ENCODE measurements around the gene RPL39L. TPM values are rescaled to one million over a fixed set of nuclear protein-coding genes. Genes with fewer than 3 reads are reported as not detected.

Gene RPL39L
- total and polyA plus RNA-seq, 3 donors from 2014 or later: 93.0 to 421 (median 101) TPM

GRCh38 chr3:187102073-187102634, 37.1 kb downstream of the RPL39L start:
- Histone ChIP-seq H3K27me3 (no peaks in the 10 kb centered on the region), H3K27ac (no peak overlapping the region), H3K4me1 (no peaks in the 10 kb centered on the region), H3K4me3 (no peak overlapping the region), H3K9me3 (no peaks in the 10 kb centered on the region), H3K36me3 (ENCODE audit: low read depth, missing control alignments) (no peaks in the 10 kb centered on the region)
- no peak for DNase-seq
- no peak for TF ChIP-seq POLR2A (IDR thresholded peaks at IDR 0.05)
- TF ChIP-seq, protein P1, sequence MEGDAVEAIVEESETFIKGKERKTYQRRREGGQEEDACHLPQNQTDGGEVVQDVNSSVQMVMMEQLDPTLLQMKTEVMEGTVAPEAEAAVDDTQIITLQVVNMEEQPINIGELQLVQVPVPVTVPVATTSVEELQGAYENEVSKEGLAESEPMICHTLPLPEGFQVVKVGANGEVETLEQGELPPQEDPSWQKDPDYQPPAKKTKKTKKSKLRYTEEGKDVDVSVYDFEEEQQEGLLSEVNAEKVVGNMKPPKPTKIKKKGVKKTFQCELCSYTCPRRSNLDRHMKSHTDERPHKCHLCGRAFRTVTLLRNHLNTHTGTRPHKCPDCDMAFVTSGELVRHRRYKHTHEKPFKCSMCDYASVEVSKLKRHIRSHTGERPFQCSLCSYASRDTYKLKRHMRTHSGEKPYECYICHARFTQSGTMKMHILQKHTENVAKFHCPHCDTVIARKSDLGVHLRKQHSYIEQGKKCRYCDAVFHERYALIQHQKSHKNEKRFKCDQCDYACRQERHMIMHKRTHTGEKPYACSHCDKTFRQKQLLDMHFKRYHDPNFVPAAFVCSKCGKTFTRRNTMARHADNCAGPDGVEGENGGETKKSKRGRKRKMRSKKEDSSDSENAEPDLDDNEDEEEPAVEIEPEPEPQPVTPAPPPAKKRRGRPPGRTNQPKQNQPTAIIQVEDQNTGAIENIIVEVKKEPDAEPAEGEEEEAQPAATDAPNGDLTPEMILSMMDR (IDR thresholded peaks at IDR 0.05): no peak
- intact Hi-C loops (cut with DNase I; ENCODE audit: low total_unique reads): no loop called here
- WGBS, 2 donors: 90 to 93% methylated on average over 1 of the region's 1 CpG

DNA sequence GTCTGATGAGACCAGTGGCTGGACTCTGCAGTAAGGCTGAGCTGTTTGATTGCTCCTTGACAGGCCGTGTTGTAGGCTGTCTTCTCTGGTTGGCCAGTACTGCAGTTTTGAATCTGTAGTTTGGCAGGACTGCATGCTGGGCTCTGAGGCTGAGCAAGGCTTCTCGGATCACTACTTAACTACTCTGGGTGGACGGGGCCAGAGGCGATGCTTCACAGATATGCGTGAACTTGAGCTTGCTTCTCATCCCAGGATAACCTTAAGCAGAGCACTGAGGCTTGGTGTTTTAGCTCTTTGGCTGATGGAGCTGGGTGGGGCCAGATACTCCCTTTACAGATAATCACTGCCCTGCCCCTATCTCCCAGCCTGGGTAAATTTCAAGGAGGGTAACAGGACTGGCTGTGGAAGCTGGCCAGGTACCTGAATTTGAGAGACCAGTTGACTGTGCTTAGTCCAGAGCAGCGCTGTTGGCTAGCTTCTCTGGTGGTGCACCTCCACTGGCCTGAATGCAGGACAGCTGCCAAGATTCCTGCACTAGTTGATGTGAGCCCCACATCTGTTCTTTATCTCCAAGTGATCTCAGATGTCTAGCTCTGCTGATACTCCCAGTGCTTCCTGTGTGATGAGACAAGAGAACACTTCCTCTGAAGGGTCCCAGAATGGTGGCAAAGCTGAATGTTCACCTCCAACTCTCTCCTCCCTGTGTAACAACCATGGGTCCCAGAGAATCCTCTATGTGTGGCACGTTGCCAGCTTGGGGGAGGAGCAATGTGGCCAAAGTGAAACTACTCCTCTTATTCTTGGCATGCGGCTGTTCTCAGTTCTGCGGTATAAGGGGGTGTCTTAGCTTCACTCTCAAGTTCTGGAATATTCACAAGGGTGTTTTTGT, 37.9 kb downstream of the RPL39L start:
- TF ChIP-seq, protein P1 (IDR thresholded peaks at IDR 0.05): no peak
- TF ChIP-seq POLR2A (IDR thresholded peaks at IDR 0.05): no peak
- Histone ChIP-seq H3K4me3 (no peak overlapping the region), H3K9me3 (no peaks in the 10 kb centered on the region), H3K4me1 (no peaks in the 10 kb centered on the region), H3K36me3 (ENCODE audit: low read depth, missing control alignments) (no peaks in the 10 kb centered on the region), H3K27ac (no peak overlapping the region), H3K27me3 (no peaks in the 10 kb centered on the region)
- intact Hi-C loops (cut with DNase I; ENCODE audit: low total_unique reads): no loop called here
- WGBS, 2 donors: 50% methylated on average over 7 to 9 of the region's 9 CpGs
- DNase-seq: peak; percentile 45

- Histone ChIP-seq H3K27me3 (no peaks in the 10 kb centered on the region), H3K4me1 (no peaks in the 10 kb centered on the region), H3K9me3 (no peaks in the 10 kb centered on the region), H3K4me3 (no peak overlapping the region), H3K27ac (no peak overlapping the region), H3K36me3 (ENCODE audit: low read depth, missing control alignments) (no peaks in the 10 kb centered on the region)
- intact Hi-C loops (cut with DNase I; ENCODE audit: low total_unique reads): no loop called here
- WGBS, 2 donors: 88 to 92% methylated on average over 2 of the region's 2 CpGs
- DNase-seq: no peak
- no peak for TF ChIP-seq POLR2A (IDR thresholded peaks at IDR 0.05)
- TF ChIP-seq, protein P1 (IDR thresholded peaks at IDR 0.05): no peak
Observed at GRCh38 chr3:187098923-187099512, 40.3 kb downstream of the RPL39L start.

DNA sequence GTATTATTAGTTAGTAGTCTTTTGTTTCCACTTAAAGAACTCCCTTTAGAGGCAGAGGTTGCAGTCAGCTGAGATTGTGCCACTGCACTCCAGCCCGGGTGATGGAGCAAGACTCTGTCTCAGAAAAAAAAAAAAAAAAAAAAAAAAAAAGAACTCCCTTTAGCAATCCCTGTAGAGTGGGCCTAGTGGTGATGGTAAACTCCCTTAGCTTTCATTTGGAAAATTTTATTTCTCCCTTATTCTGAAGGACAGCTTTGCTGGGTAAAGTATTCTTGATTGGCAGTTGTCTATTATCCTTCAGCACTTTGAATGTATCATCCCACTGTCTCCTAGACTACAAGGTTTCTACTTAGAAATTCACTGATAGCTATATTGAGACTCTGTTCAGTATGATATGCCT, 46.0 kb downstream of the RPL39L start:
- 75 to 95% methylated on average over 1 of the region's 1 CpG for WGBS, 2 donors
- intact Hi-C loops (cut with DNase I; ENCODE audit: low total_unique reads): no loop called here
- Histone ChIP-seq H3K9me3 (no peaks in the 10 kb centered on the region), H3K36me3 (ENCODE audit: low read depth, missing control alignments) (no peaks in the 10 kb centered on the region), H3K27me3 (no peaks in the 10 kb centered on the region), H3K4me1 (no peaks in the 10 kb centered on the region), H3K27ac (no peak overlapping the region), H3K4me3 (no peak overlapping the region)
- DNase-seq: no peak
- TF ChIP-seq, protein P1 (IDR thresholded peaks at IDR 0.05): no peak
- TF ChIP-seq POLR2A (IDR thresholded peaks at IDR 0.05): no peak

All from testis (tissue), 3 donors.